Measurements from ENCODE around the gene KRTAP19-8. TPM values are rescaled to one million over a fixed set of nuclear protein-coding genes. Genes with fewer than 3 reads are reported as not detected.

The KRTAP19-8 gene
- total RNA-seq, 1 donor from 2014 or later: not detected

GRCh38 chr21:31075848-31076247, 37.6 kb upstream of the KRTAP19-8 start:
- H3K36me3 ChIP-seq: no peaks in the 10 kb centered on the region
- intact Hi-C loops (cut with micrococcal nuclease): no loop called here

GRCh38 chr21:31072533-31072932, 34.3 kb upstream of the KRTAP19-8 start:
- Histone ChIP-seq H3K27me3 (ENCODE audit: low read depth) (peaks cover 22% of the 10 kb centered on the region), H3K4me3 (no peak overlapping the region), H3K27ac (replicated peaks) (no peak overlapping the region), H3K9me3 (replicated peaks) (no peaks in the 10 kb centered on the region), H3K4me1 (no peaks in the 10 kb centered on the region), H3K36me3 (no peaks in the 10 kb centered on the region)
- intact Hi-C loops (cut with micrococcal nuclease): no loop called here
- TF ChIP-seq, protein P1, sequence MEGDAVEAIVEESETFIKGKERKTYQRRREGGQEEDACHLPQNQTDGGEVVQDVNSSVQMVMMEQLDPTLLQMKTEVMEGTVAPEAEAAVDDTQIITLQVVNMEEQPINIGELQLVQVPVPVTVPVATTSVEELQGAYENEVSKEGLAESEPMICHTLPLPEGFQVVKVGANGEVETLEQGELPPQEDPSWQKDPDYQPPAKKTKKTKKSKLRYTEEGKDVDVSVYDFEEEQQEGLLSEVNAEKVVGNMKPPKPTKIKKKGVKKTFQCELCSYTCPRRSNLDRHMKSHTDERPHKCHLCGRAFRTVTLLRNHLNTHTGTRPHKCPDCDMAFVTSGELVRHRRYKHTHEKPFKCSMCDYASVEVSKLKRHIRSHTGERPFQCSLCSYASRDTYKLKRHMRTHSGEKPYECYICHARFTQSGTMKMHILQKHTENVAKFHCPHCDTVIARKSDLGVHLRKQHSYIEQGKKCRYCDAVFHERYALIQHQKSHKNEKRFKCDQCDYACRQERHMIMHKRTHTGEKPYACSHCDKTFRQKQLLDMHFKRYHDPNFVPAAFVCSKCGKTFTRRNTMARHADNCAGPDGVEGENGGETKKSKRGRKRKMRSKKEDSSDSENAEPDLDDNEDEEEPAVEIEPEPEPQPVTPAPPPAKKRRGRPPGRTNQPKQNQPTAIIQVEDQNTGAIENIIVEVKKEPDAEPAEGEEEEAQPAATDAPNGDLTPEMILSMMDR (IDR thresholded peaks at IDR 0.05; ENCODE audit: borderline replicate concordance): no peak
- no peak for DNase-seq

More at GRCh38 chr21:31075848-31076247, 37.6 kb upstream of the KRTAP19-8 start:
- TF ChIP-seq, protein P1 (IDR thresholded peaks at IDR 0.05; ENCODE audit: borderline replicate concordance): no peak
- Histone ChIP-seq H3K4me3 (no peak overlapping the region), H3K27ac (replicated peaks) (no peak overlapping the region), H3K27me3 (ENCODE audit: low read depth) (peaks cover 11% of the 10 kb centered on the region), H3K4me1 (no peaks in the 10 kb centered on the region), H3K9me3 (replicated peaks) (no peaks in the 10 kb centered on the region)
- DNase-seq: no peak

DNA sequence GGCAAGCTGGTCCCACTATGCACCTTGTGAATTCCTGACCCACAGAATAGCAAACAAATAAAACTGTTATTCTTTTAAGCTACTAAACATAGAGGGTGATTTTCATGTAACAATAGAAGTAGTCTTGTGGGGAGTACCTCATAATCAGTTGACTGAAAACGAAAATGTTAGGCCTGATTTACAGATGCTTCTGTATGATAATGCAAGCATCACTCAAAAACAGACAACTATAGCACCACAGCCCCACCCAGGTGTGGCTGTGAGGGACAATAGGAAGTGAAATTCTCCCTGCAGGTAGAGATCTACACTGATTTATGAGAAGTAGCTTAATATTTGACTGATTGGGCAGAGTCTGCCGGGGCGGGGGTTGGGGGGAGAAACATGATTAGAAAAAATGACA, 26.5 kb upstream of the KRTAP19-8 start:
- Histone ChIP-seq H3K4me3 (no peak overlapping the region), H3K9me3 (replicated peaks) (no peaks in the 10 kb centered on the region), H3K36me3 (no peaks in the 10 kb centered on the region), H3K27me3 (ENCODE audit: low read depth) (peaks cover 6% of the 10 kb centered on the region), H3K27ac (replicated peaks) (no peak overlapping the region), H3K4me1 (no peaks in the 10 kb centered on the region)
- DNase-seq: no peak
- TF ChIP-seq, protein P1 (IDR thresholded peaks at IDR 0.05; ENCODE audit: borderline replicate concordance): no peak
- intact Hi-C loops (cut with micrococcal nuclease): no loop called here

- intact Hi-C loops (cut with micrococcal nuclease): no loop called here
- DNase-seq: no peak
- Histone ChIP-seq H3K27ac (replicated peaks) (no peak overlapping the region), H3K4me3 (no peak overlapping the region), H3K9me3 (replicated peaks) (peaks cover 13% of the 10 kb centered on the region), H3K4me1 (no peaks in the 10 kb centered on the region), H3K36me3 (no peaks in the 10 kb centered on the region), H3K27me3 (ENCODE audit: low read depth) (no peaks in the 10 kb centered on the region)
- TF ChIP-seq, protein P1 (IDR thresholded peaks at IDR 0.05; ENCODE audit: borderline replicate concordance): no peak
Observed at GRCh38 chr21:31052489-31053142, 14.3 kb upstream of the KRTAP19-8 start.

GRCh38 chr21:31050577-31051157, 12.4 kb upstream of the KRTAP19-8 start:
- Histone ChIP-seq H3K4me1 (no peaks in the 10 kb centered on the region), H3K27me3 (ENCODE audit: low read depth) (no peaks in the 10 kb centered on the region), H3K27ac (replicated peaks) (no peak overlapping the region), H3K4me3 (no peak overlapping the region), H3K9me3 (replicated peaks) (peaks cover 6% of the 10 kb centered on the region), H3K36me3 (no peaks in the 10 kb centered on the region)
- TF ChIP-seq, protein P1 (IDR thresholded peaks at IDR 0.05; ENCODE audit: borderline replicate concordance): no peak
- DNase-seq: no peak
- intact Hi-C loops (cut with micrococcal nuclease): no loop called here
